ENCODE results near the gene SLC35F4. TPM values are rescaled to one million over a fixed set of nuclear protein-coding genes. Genes with fewer than 3 reads are reported as not detected.

SLC35F4 gene
- total RNA-seq, 4 donors from 2014 or later = 1.5 to 4.0 (median 1.6) TPM

DNA sequence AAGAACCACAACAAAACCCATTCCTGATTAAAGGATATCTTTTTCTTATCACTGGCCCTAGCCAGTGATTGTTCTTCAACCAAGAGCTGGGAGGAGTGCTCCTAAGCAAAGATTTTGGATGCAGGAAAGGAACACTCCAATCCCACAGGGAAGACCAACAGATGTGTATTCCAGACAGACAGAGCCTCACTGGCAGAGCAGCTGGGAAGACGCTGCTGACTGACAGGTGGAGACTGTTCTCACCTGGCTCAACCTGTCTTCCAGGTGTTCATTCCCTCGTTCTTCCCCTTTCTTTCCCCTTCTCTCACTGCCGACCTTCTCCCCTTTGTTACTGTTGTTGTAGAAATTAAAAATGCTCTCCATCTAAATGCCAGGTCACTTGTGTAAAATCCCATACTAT lies 282.5 kb downstream of the SLC35F4 start:
- 82% methylated on average over 3 of the region's 3 CpGs for WGBS, 2 donors
- DNase-seq = no peak
- intact Hi-C loops (cut with DNase I) = no loop called here
- H3K36me3 ChIP-seq = no peaks in the 10 kb centered on the region
- no peaks in the 10 kb centered on the region for H3K9me3 ChIP-seq
- no peak overlapping the region for H3K4me3 ChIP-seq (replicated peaks in 1 of 3)
- H3K27ac ChIP-seq = no peak overlapping the region
- H3K27me3 ChIP-seq = no peaks in the 10 kb centered on the region
- TF ChIP-seq CTCF (IDR thresholded peaks at IDR 0.05) = no peak
- no peak for TF ChIP-seq POLR2A (IDR thresholded peaks at IDR 0.05)
- no peaks in the 10 kb centered on the region for H3K4me1 ChIP-seq

GRCh38 chr14:57582746-57583145 lies 283.1 kb downstream of the SLC35F4 start:
- Histone ChIP-seq H3K4me3 (replicated peaks in 1 of 3) (no peak overlapping the region), H3K36me3 (no peaks in the 10 kb centered on the region), H3K4me1 (no peaks in the 10 kb centered on the region), H3K27me3 (no peaks in the 10 kb centered on the region), H3K9me3 (no peaks in the 10 kb centered on the region), H3K27ac (no peak overlapping the region)
- intact Hi-C loops (cut with DNase I) = no loop called here
- TF ChIP-seq CTCF (IDR thresholded peaks at IDR 0.05) = no peak
- TF ChIP-seq POLR2A (IDR thresholded peaks at IDR 0.05) = no peak
- 32 to 64% methylated on average over 2 of the region's 2 CpGs for WGBS, 2 donors
- DNase-seq = no peak

DNA sequence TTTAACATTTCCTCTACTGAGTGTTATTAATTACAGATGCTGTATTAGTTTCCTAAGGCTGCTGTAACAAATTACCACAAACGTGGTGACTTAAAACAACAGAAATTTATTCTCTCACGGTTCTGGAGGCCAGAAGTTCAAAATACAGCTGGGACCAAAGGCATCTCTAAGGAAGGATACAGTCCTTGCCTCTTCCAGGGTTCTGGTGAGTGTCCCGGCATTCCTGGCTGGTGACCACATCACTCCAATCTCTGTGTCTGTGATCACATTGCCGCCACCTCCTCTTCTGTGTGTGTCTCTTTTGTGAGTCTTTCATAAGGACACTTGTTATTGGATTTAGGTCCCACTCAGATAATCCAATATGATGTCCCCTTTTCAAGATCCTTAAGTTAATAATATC lies 287.1 kb downstream of the SLC35F4 start:
- Histone ChIP-seq H3K9me3 (no peaks in the 10 kb centered on the region), H3K4me1 (no peaks in the 10 kb centered on the region), H3K27ac (no peak overlapping the region), H3K4me3 (replicated peaks in 1 of 3) (no peak overlapping the region), H3K36me3 (no peaks in the 10 kb centered on the region), H3K27me3 (no peaks in the 10 kb centered on the region)
- no peak for DNase-seq
- intact Hi-C loops (cut with DNase I) = no loop called here
- 78 to 85% methylated on average over 4 of the region's 4 CpGs for WGBS, 2 donors
- no peak for TF ChIP-seq POLR2A (IDR thresholded peaks at IDR 0.05)
- no peak for TF ChIP-seq CTCF (IDR thresholded peaks at IDR 0.05)

- H3K36me3 ChIP-seq = no peaks in the 10 kb centered on the region
- H3K4me1 ChIP-seq = no peaks in the 10 kb centered on the region
- intact Hi-C loops (cut with DNase I) = no loop called here
- H3K27me3 ChIP-seq = no peaks in the 10 kb centered on the region
- WGBS, 2 donors = 77 to 84% methylated on average over 1 of the region's 1 CpG
- H3K9me3 ChIP-seq = no peaks in the 10 kb centered on the region
- H3K4me3 ChIP-seq (replicated peaks in 1 of 3) = no peak overlapping the region
- no peak overlapping the region for H3K27ac ChIP-seq
- TF ChIP-seq POLR2A (IDR thresholded peaks at IDR 0.05) = no peak
- TF ChIP-seq CTCF (IDR thresholded peaks at IDR 0.05) = no peak
- no peak for DNase-seq
Measured at GRCh38 chr14:57576498-57576897, 289.4 kb downstream of the SLC35F4 start.

- H3K4me1 ChIP-seq = no peaks in the 10 kb centered on the region
- TF ChIP-seq CTCF (IDR thresholded peaks at IDR 0.05) (no peak), POLR2A (IDR thresholded peaks at IDR 0.05) (no peak)
- intact Hi-C loops (cut with DNase I) = no loop called here
- no peak for DNase-seq
- H3K4me3 ChIP-seq (replicated peaks in 1 of 3) = no peak overlapping the region
- WGBS, 2 donors = 72 to 80% methylated on average over 2 of the region's 2 CpGs
- no peak overlapping the region for H3K27ac ChIP-seq
- H3K9me3 ChIP-seq = no peaks in the 10 kb centered on the region
- no peaks in the 10 kb centered on the region for H3K27me3 ChIP-seq
- no peaks in the 10 kb centered on the region for H3K36me3 ChIP-seq
Measured at GRCh38 chr14:57575482-57575881, 290.4 kb downstream of the SLC35F4 start.

Data from thyroid gland (tissue), 4 donors.